Measurements from ENCODE around the gene PROC.

- TF ChIP-seq CTCF (IDR thresholded peaks at IDR 0.05), result no peak
- TF ChIP-seq EP300 (IDR thresholded peaks at IDR 0.05), result no peak
- TF ChIP-seq POLR2AphosphoS5 (IDR thresholded peaks at IDR 0.05), result no peak
Measured at GRCh38 chr2:127418300-127419111, at the start of gene PROC.
